CD8-positive, alpha-beta memory T cell (primary cell): ENCODE measurements around the gene WNK2. TPM values are rescaled to one million over a fixed set of nuclear protein-coding genes. Genes with fewer than 3 reads are reported as not detected.
A peak's percentile ranks its signal among the peaks of the same experiment; 100 is the strongest.

ENCODE experiments used
- CTCF ChIA-PET: fragments of 350-600 bp; sonication (Branson Sonifier 250); formaldehyde crosslinking; loops from one replicate; lab custom pipeline; 2021; ENCODE audit warnings: antibody characterized with exemption; lab: Charles Lee
- POLR2A ChIA-PET: fragments of 350-600 bp; sonication (Branson Sonifier 250); formaldehyde crosslinking; loops from one replicate; lab custom pipeline; 2021; ENCODE audit warnings: antibody characterized with exemption; lab: Charles Lee
- DNase-seq, 5 donors: peaks; one replicate each; pipeline versions ENCODE4 v3.0.0 to v3.0.0-alpha.2; 2020 to 2022; ENCODE audit warnings: mixed read lengths in 1 of 5
- H3K27ac ChIP-seq: one replicate; pipeline ENCODE4 v1.7.0; 2013; ENCODE audit warnings: low read depth, mild to moderate bottlenecking, low read length, moderate library complexity
- H3K27me3 ChIP-seq: 2 replicates; pipeline ENCODE4 v1.7.0; 2013; ENCODE audit warnings: low read length, mild to moderate bottlenecking; ENCODE audit not compliant: insufficient read depth, poor library complexity, severe bottlenecking
- H3K36me3 ChIP-seq: 2 replicates; pipeline ENCODE4 v1.7.0; 2013; ENCODE audit warnings: mild to moderate bottlenecking, low read length, moderate library complexity; ENCODE audit not compliant: insufficient read depth
- H3K4me1 ChIP-seq: 2 replicates; pipeline ENCODE4 v1.7.0; 2013; ENCODE audit warnings: mild to moderate bottlenecking, low read length, moderate library complexity; ENCODE audit not compliant: insufficient read depth
- H3K4me3 ChIP-seq: 2 replicates; pipeline ENCODE4 v1.7.0; 2013; ENCODE audit warnings: mild to moderate bottlenecking, low read length
- H3K9me3 ChIP-seq: 2 replicates; pipeline ENCODE4 v1.7.0; 2013; ENCODE audit warnings: mild to moderate bottlenecking, low read length
- H3K27ac Mint-ChIP-seq, 8 donors: one replicate each; pipeline ENCODE4 v1.8.0; 2020 to 2021; ENCODE audit warnings: mixed read lengths in 8 of 8, mild to moderate bottlenecking in 6 of 8, inconsistent platforms in 3 of 8, moderate library complexity in 3 of 8
- H3K27me3 Mint-ChIP-seq, 2 donors: one replicate each; pipeline ENCODE4 v1.8.0; 2020 to 2021; ENCODE audit warnings: mixed read lengths in 2 of 2, mild to moderate bottlenecking in 1 of 2, moderate library complexity in 1 of 2
- H3K36me3 Mint-ChIP-seq, 3 donors: one replicate each; pipeline ENCODE4 v1.8.0; 2020 to 2021; ENCODE audit warnings: mixed read lengths in 3 of 3, inconsistent platforms in 1 of 3, mild to moderate bottlenecking in 1 of 3
- H3K4me1 Mint-ChIP-seq, 3 donors: one replicate each; pipeline ENCODE4 v1.8.0; 2020 to 2021; ENCODE audit warnings: mixed read lengths in 3 of 3, inconsistent platforms in 1 of 3, mild to moderate bottlenecking in 1 of 3
- H3K4me3 Mint-ChIP-seq, 7 donors: one replicate each; pipeline ENCODE4 v1.8.0; 2020 to 2021; ENCODE audit warnings: mixed read lengths in 7 of 7, mild to moderate bottlenecking in 6 of 7, moderate library complexity in 4 of 7, inconsistent platforms in 2 of 7
- H3K9me3 Mint-ChIP-seq, 5 donors: one replicate each; pipeline ENCODE4 v1.8.0; 2020 to 2022; ENCODE audit warnings: mixed read lengths in 5 of 5, mild to moderate bottlenecking in 3 of 5, moderate library complexity in 2 of 5, inconsistent platforms in 1 of 5
- polyA plus RNA-seq: library from polyadenylated mRNA; unstranded; fragments of 300-500 nt; fragmentation: Illumina TruSeq; gene quantifications from one replicate; pipeline ENCODE4 v1.2.3, GENCODE V29; 2021
- total RNA-seq, 2 experiments: library from RNA; stranded (reverse); gene quantifications; one replicate each; pipeline ENCODE4 v1.2.3, GENCODE V29; 2021

WNK2 gene
- total and polyA plus RNA-seq, 3 experiments from 2014 or later: 0.20 to 0.55 TPM; not detected in 1

GRCh38 chr9:93297659-93298497 lies 113.9 kb downstream of the WNK2 start:
- Histone ChIP-seq H3K36me3 (no peaks in the 10 kb centered on the region), H3K27me3 (no peaks in the 10 kb centered on the region), H3K27ac (no peak overlapping the region), H3K4me3 (no peak overlapping the region), H3K4me1 (no peaks in the 10 kb centered on the region), H3K9me3 (no peaks in the 10 kb centered on the region)
- Mint-ChIP-seq H3K9me3 (no peaks in the 10 kb centered on the region), H3K27ac (peak overlapping the region in 2 of 8 donors; percentile 25 to 27), H3K4me3 (no peak overlapping the region), H3K36me3 (no peaks in the 10 kb centered on the region), H3K4me1 (peaks cover 0 to 6% (median 5%) of the 10 kb centered on the region in 3 donors), H3K27me3 (peaks cover 4 to 20% of the 10 kb centered on the region in 2 donors)
- CTCF ChIA-PET: interaction anchor here (1.0 kb wide), 1 partner anchor 189 kb away, joined by 3 read pairs; no protein-coding TSS in a partner anchor
- DNase-seq: no peak
- POLR2A ChIA-PET: no interaction called here

- H3K4me3 ChIP-seq: no peak overlapping the region
- H3K4me3 Mint-ChIP-seq: peak overlapping the region in 1 of 7 donors; percentile 74
- H3K4me1 Mint-ChIP-seq: peaks cover 0 to 6% (median 5%) of the 10 kb centered on the region in 3 donors
- ChIA-PET CTCF (interaction anchor here (0.8 kb wide), 1 partner anchor 341 kb away, joined by 3 read pairs; no protein-coding TSS in a partner anchor), POLR2A (no interaction called here)
- no peaks in the 10 kb centered on the region for H3K9me3 ChIP-seq
- peaks cover 4 to 17% of the 10 kb centered on the region in 2 donors for H3K27me3 Mint-ChIP-seq
- H3K27ac Mint-ChIP-seq: peak overlapping the region in 1 of 8 donors; percentile 25
- H3K36me3 Mint-ChIP-seq: no peaks in the 10 kb centered on the region
- no peaks in the 10 kb centered on the region for H3K4me1 ChIP-seq
- H3K9me3 Mint-ChIP-seq: no peaks in the 10 kb centered on the region
- H3K36me3 ChIP-seq: no peaks in the 10 kb centered on the region
- H3K27me3 ChIP-seq: no peaks in the 10 kb centered on the region
- no peak overlapping the region for H3K27ac ChIP-seq
- no peak for DNase-seq
Measured at GRCh38 chr9:93298498-93299417, 114.8 kb downstream of the WNK2 start.

GRCh38 chr9:93299418-93300174 lies 115.7 kb downstream of the WNK2 start:
- H3K4me1 ChIP-seq: no peaks in the 10 kb centered on the region
- H3K27ac Mint-ChIP-seq: peak overlapping the region in 2 of 8 donors; percentile 61 to 85
- no peaks in the 10 kb centered on the region for H3K36me3 ChIP-seq
- H3K9me3 Mint-ChIP-seq: no peaks in the 10 kb centered on the region
- H3K27me3 ChIP-seq: no peaks in the 10 kb centered on the region
- no peak for DNase-seq
- peaks cover 0 to 6% (median 2%) of the 10 kb centered on the region in 3 donors for H3K4me1 Mint-ChIP-seq
- H3K9me3 ChIP-seq: no peaks in the 10 kb centered on the region
- H3K27ac ChIP-seq: no peak overlapping the region
- H3K27me3 Mint-ChIP-seq: peaks cover 2 to 9% of the 10 kb centered on the region in 2 donors
- CTCF ChIA-PET: interaction anchor here (0.8 kb wide), 1 partner anchor 342 kb away, joined by 3 read pairs; no protein-coding TSS in a partner anchor
- peak overlapping the region in 1 of 7 donors; percentile 74 for H3K4me3 Mint-ChIP-seq
- no peaks in the 10 kb centered on the region for H3K36me3 Mint-ChIP-seq
- POLR2A ChIA-PET: no interaction called here
- no peak overlapping the region for H3K4me3 ChIP-seq

- Mint-ChIP-seq H3K9me3 (no peaks in the 10 kb centered on the region), H3K4me1 (peaks cover 0 to 6% (median 2%) of the 10 kb centered on the region in 3 donors), H3K36me3 (no peaks in the 10 kb centered on the region), H3K27me3 (peaks cover 1 to 8% of the 10 kb centered on the region in 2 donors), H3K4me3 (no peak overlapping the region), H3K27ac (peak overlapping the region in 2 of 8 donors; percentile 33 to 61)
- ChIA-PET CTCF (no interaction called here), POLR2A (no interaction called here)
- no peak overlapping the region for H3K4me3 ChIP-seq
- no peaks in the 10 kb centered on the region for H3K4me1 ChIP-seq
- H3K27me3 ChIP-seq: no peaks in the 10 kb centered on the region
- DNase-seq: no peak
- no peak overlapping the region for H3K27ac ChIP-seq
- no peaks in the 10 kb centered on the region for H3K9me3 ChIP-seq
- H3K36me3 ChIP-seq: no peaks in the 10 kb centered on the region
Measured at GRCh38 chr9:93300175-93300572, 116.2 kb downstream of the WNK2 start.

GRCh38 chr9:93300585-93301081 lies 116.7 kb downstream of the WNK2 start:
- POLR2A ChIA-PET: no interaction called here
- CTCF ChIA-PET: no interaction called here
- no peak overlapping the region for H3K4me3 Mint-ChIP-seq

GRCh38 chr9:93301291-93301811 lies 117.4 kb downstream of the WNK2 start:
- no peak overlapping the region for H3K27ac ChIP-seq

More at GRCh38 chr9:93300585-93301081, 116.7 kb downstream of the WNK2 start:
- no peaks in the 10 kb centered on the region for H3K4me1 ChIP-seq
- H3K4me3 ChIP-seq: no peak overlapping the region
- H3K27me3 ChIP-seq: no peaks in the 10 kb centered on the region
- H3K27ac Mint-ChIP-seq: peak overlapping the region in 1 of 8 donors; percentile 33
- H3K4me1 Mint-ChIP-seq: peaks cover 0 to 6% (median 2%) of the 10 kb centered on the region in 3 donors
- DNase-seq: no peak
- H3K27ac ChIP-seq: no peak overlapping the region
- H3K36me3 Mint-ChIP-seq: no peaks in the 10 kb centered on the region
- H3K9me3 Mint-ChIP-seq: no peaks in the 10 kb centered on the region
- H3K27me3 Mint-ChIP-seq: peaks cover 1 to 8% of the 10 kb centered on the region in 2 donors
- no peaks in the 10 kb centered on the region for H3K36me3 ChIP-seq
- no peaks in the 10 kb centered on the region for H3K9me3 ChIP-seq

GRCh38 chr9:93301911-93302541 lies 118.1 kb downstream of the WNK2 start:
- Histone ChIP-seq H3K36me3 (no peaks in the 10 kb centered on the region), H3K27ac (no peak overlapping the region), H3K4me1 (no peaks in the 10 kb centered on the region), H3K4me3 (no peak overlapping the region), H3K27me3 (no peaks in the 10 kb centered on the region), H3K9me3 (no peaks in the 10 kb centered on the region)
- H3K4me1 Mint-ChIP-seq: peaks cover 0 to 6% (median 2%) of the 10 kb centered on the region in 3 donors
- CTCF ChIA-PET: interaction anchor here (0.7 to 1.4 kb wide), 10 partner anchors 9 to 299 kb away, joined by 3 to 9 read pairs (median 4); no protein-coding TSS in a partner anchor
- H3K36me3 Mint-ChIP-seq: no peaks in the 10 kb centered on the region
- H3K4me3 Mint-ChIP-seq: no peak overlapping the region
- POLR2A ChIA-PET: no interaction called here
- H3K27ac Mint-ChIP-seq: no peak overlapping the region
- DNase-seq: no peak
- peaks cover 1 to 8% of the 10 kb centered on the region in 2 donors for H3K27me3 Mint-ChIP-seq
- no peaks in the 10 kb centered on the region for H3K9me3 Mint-ChIP-seq

More at GRCh38 chr9:93301291-93301811, 117.4 kb downstream of the WNK2 start:
- Mint-ChIP-seq H3K36me3 (no peaks in the 10 kb centered on the region), H3K9me3 (no peaks in the 10 kb centered on the region), H3K4me3 (no peak overlapping the region), H3K27me3 (peaks cover 1 to 8% of the 10 kb centered on the region in 2 donors), H3K4me1 (peaks cover 0 to 6% (median 2%) of the 10 kb centered on the region in 3 donors), H3K27ac (no peak overlapping the region)
- ChIA-PET POLR2A (no interaction called here), CTCF (no interaction called here)
- Histone ChIP-seq H3K9me3 (no peaks in the 10 kb centered on the region), H3K27me3 (no peaks in the 10 kb centered on the region), H3K36me3 (no peaks in the 10 kb centered on the region), H3K4me3 (no peak overlapping the region), H3K4me1 (no peaks in the 10 kb centered on the region)
- no peak for DNase-seq
